ENCODE data around the gene TRAF3IP1.
A peak's percentile ranks its signal among the peaks of the same experiment; 100 is the strongest.
"Not testable (repeated sequence)": the region's sequence is repeated elsewhere in the genome, so short reads cannot be mapped to it uniquely, and the experiment has no call there.

Gene TRAF3IP1

DNA sequence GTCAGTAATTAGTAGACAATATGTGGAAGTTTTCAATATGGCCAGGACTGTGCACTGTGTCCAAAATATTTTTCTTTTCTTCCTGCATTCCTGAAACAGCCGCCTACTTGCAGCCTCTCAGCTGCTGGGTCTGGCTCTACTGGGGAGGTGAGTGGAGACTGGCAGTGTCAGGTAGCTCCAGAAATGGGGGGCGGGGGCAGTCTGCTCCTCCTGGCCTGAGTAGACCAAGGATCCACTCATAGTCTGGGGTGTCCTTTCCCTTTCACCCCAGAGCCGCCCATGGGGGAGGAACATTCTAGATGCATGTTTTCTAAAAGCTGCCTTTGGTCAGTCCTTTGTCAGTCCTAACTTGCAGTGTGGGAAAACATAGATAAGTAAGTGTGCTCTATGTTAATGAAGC, 23.7 kb downstream of the TRAF3IP1 start:
- DNase-seq = no peak

GRCh38 chr2:238344517-238344916, 24.2 kb downstream of the TRAF3IP1 start:
- no peak for DNase-seq

DNA sequence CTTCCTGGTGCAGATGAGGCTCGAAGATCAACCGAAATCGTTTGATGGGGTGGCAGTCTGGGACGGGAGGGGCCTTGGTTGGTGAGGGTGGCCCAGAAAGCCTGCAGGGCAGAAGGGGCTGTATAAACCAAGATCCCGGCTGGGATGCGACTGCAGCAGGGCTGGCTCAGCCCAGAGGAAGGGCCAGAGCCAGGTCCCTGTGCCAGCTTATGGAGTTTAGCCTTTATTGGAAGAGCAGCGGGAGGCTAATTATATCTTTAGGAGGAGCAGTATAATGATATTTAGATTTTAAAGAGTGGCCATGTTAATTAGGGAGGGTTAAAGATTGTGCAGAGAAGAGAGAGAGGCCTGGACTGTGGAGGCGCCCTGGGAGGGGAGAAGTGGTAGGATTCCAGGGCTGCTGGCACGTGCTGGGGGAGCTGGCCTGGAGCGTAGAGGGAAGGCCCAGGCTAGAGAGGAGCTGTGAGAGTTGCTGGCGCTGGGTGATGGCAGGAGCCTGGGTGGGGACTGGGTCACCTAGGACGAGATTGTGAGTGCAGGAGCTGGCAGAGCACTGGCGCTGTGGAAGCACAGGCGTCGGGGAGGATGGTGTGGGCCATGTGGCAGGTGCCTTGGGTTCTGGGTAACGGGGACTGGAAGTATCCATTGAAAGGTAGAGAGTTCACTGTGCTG, 25.1 kb downstream of the TRAF3IP1 start:
- no peak for DNase-seq

DNA sequence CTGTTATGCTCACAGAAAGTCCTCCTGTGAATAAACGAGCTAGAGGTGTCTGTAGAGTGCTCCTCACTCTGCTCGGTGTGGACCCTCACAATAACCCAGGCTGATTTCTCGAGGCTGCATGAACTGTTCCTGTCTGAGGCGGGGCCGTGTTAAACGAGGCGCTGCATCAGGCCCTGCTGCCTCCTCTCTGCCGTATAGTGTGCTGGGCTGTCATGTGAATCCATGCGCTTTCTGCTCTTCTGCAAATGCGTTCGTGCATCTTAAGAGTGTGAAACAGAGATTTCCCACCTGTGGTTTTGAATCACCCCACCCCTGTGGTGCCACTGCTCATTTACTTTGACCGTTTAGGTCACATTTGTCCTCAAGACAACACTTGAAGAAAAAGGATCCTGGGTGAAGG, 26.2 kb downstream of the TRAF3IP1 start:
- DNase-seq = no peak

GRCh38 chr2:238350150-238350897, 30.0 kb downstream of the TRAF3IP1 start:
- no peak for DNase-seq

DNA sequence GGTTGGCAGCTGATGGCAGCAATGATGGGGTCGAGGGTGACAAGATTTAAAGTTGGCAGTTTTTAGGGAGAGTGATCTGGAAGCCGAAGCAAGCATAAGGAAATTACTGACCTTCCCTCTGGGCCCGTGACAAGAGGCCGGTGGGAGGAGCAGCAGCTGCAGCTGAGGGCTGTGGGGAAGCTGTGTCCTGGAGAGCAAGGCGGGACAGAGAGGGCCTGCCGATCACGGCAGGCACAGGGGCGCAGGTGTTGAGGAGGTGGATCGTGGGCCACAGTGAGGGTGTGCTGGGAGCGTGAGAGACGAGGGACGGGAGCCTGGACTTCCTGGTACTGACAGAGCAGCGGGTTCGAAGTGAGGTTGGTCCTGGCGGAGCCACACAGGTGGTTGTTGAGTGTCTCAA, 31.0 kb downstream of the TRAF3IP1 start:
- DNase-seq = no peak

GRCh38 chr2:238352361-238352760, 32.0 kb downstream of the TRAF3IP1 start:
- no peak for DNase-seq

DNA sequence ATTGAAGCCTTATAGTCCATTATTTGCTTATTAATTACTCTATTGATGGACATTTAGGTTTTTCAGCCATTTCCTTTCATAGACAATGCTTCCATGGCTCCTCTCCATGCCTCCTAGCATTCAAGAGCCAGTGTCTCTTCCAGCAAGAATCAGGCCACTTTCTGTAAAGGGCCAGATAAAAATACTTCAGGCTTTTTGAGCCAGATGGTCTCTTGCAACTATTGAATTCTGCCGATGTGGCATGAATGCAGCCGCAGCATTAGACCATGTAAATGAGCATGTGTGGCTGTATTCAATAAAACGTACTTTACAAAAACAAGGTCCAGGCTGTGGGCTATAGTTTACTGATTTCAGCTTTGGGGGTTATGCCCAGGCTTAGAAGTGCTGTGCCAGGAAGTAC, 38.5 kb downstream of the TRAF3IP1 start:
- DNase-seq = no peak

GRCh38 chr2:238359403-238359802, 39.1 kb downstream of the TRAF3IP1 start:
- DNase-seq = no peak

DNA sequence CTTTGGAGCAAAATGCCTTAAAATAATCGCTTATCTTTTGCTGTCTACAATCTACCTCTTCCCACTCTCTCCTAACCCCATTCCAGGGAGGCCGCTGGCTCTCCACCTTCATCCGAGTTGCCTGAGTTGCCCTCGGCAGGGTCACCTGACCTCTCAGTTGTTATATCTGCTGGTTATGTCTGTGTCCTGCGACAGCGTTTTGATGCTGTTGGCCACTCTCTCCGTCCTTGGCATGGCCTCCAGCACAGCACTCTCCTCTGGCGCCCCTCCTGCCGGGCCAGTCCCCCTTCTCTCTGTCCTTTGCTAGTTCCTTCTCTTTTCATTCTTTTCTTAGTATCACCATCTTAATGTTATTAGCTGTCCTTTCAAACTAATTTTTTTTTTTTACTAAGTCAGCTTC, 41.6 kb downstream of the TRAF3IP1 start:
- DNase-seq = no peak

DNA sequence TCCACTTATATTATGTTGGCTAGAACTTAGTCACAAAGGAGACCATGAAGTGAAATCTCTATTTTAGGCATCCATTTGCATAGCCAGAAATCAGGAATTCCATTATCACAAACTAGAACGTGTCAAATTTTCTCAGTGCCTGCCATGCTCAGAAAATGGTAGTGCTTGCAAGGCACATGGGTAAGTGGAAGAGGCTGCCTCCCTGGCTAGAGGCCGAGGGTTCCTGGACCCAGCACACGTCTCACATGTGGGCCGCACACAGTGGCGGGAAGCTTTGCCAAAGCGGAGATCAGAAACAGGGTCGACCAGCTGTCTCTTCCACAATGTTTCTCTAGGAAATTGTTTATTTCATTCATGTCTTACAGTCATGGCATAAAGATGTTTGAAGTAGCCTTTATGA, 42.3 kb downstream of the TRAF3IP1 start:
- no peak for DNase-seq

- no peak for DNase-seq
Observed at GRCh38 chr2:238369591-238370040, 49.3 kb downstream of the TRAF3IP1 start.

- DNase-seq = no peak
Observed at GRCh38 chr2:238370094-238370822, 49.9 kb downstream of the TRAF3IP1 start.

DNA sequence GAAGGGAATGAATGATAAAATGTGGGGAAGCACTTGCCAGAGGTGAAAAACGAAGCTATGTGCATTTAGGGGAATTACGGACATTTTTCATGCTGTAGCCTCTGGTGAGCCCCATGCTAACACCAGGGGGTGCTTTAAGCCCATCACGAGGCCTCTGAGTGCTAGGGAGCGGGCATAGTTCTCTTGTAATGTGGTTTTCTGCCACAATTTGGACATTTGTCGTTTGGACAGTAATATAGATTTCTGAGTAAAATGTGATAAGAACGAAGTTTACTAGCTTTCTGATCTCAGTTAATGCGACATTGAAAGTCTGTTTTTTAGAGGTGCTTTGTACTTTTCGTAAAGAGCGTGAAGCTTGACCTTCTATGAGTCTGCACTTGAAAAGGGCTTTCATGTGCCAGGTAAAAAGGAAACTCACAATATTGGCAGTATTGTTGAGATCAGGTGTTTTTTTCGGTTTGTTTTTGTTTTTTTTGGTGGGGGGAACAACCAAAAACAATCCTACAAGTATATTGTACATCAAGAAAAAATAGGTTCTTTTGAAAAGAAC, 50.6 kb downstream of the TRAF3IP1 start:
- DNase-seq = no peak

DNA sequence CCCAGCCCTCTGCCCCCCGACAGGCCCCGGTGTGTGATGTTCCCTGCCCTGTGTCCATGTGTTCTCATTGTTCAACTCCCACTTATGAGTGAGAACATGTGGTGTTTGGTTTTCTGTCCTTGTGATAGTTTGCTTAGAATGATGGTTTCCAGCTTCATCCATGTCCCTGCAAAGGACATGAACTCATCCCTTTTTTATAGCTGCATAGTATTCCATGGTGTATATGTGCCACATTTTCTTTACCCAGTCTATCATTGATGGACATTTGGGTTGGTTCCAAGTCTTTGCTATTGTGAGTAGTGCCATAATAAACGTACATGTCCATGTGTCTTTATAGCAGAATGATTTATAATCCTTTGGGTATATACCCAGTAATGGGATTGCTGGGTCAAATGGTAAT, 52.0 kb downstream of the TRAF3IP1 start:
- not testable (repeated sequence) for DNase-seq

DNA sequence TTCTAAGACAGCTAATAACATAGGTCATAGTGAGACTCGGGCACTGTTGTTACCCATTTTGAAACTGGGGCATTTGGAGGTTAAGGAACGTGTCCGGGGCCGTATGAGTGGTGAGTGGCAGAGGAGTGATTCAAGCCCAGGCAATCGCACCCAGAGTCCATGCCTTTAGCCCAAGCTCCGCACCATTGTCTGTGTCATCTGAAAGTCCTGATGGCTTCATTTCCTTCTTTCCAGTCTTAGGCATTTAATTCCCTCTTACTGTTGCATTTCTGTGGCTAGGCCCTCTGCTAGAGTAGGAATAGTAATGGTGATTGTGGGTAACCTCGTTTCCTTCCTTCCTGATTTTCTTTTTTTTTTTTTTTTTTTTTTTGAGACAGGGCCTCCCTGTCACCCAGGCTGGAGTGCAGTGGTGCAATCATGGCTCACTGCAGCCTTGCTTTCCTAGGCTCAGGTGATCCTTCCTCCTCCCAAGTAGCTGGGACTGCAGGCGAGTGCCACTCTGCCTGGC, 56.6 kb downstream of the TRAF3IP1 start:
- DNase-seq = no peak

GRCh38 chr2:238378230-238379095, 58.1 kb downstream of the TRAF3IP1 start:
- no peak for DNase-seq

DNA sequence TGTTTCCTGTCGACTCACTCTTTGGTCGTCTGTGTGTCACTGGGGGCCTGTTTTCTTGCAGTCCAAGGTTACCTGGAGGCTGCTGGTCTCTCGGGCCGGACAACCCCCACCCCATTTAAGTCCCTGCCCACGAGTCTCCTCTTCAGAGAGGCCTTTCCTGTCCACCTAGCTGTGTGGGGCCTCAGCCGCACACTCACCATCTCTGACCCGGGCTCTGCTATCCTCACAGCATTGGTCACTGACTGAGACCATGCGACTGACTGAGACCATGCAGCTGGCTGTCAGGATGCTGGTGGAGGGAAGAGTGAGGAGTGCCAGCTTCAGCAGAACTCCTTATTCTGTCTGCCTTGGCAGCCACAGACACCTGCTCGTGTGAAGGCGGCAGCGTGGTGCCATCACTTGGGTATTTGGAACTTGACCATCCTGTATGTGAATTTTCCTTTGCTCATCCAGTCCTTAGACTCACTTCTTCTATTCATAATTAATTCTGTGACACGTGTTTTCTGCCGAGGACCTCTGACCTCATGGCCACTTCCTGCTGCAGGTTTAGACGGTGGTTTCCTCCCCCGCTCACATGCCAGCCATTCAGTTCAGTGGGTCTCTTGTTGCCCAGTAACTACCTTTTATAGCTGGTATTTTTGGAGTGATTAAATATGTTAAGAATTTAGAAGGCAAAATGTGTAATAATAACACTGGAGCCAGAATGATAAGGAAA, 58.9 kb downstream of the TRAF3IP1 start:
- peak; percentile 56 for DNase-seq

DNA sequence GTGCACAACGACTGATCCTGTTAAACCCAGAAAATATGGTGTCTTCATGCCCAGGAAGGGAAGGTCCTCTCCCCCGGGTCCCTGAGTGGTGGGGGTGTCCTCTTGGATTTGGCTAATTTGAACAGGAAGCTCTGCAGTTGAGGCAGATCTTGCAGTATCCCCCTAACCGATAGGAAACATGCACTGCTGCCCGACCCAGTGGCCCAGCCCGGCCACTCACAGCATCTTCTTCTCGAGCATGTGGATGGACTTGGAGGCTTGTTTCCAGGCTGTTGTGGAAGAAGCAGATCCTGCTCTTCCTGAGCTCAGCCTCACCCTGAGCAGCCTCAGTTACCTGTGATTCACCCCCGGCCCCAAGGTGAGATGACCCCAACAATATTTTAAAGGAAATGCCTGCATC, 60.0 kb downstream of the TRAF3IP1 start:
- DNase-seq = no peak

GRCh38 chr2:238380785-238381184, 60.5 kb downstream of the TRAF3IP1 start:
- DNase-seq = no peak

DNA sequence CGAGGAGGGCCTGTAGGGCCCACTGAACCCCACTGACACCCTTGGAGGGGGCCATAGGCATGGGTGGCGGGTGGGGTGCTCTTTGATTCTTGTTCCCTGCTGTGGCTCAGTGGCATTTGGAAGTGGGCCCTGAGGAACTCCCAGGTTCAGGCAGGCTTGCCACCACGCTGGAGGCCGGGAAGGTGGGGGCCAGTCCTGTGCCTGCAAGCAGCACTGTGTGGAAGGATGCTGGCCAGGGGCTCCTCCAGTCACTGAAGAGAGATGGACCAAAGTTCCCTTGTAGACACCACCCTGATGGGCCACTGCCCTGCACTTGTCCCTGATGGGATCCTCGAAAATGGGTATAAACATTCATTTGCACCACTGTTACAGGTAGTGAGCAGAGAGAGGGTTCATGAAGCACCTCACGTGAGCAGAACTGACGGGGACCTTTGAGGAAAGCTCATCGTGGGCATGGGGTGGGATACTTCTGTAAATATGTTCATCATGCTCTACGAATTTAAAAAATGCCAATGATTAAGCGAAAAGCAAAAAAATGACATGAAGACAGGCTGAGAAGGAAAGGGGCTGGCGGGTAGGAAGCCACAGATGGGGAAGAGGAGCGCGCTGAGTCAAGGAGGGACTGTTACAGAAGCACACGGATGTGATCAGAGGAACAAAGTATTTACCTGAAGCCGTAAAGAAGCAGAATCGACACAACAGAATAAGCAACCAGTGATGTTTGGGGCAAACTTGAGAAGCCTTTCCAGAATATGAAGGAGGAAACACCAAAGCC, 61.2 kb downstream of the TRAF3IP1 start:
- no peak for DNase-seq
